Activated naive CD8-positive, alpha-beta T cell treated with anti-CD3 and anti-CD28 coated beads, Interleukin-2, amount 10 ng/mL, durations not matched to agents 7 days and 5 days (primary cell): ENCODE data around the gene SMC3. TPM values are rescaled to one million over a fixed set of nuclear protein-coding genes. Genes with fewer than 3 reads are reported as not detected.
"Not testable (repeated sequence)": the region's sequence is repeated elsewhere in the genome, so short reads cannot be mapped to it uniquely, and the experiment has no call there.

Experiments used
- ATAC-seq: fragments of 150-1000 bp; cut with Tn5 transposase; one replicate; pipeline ENCODE4 v1.10.0; 2021; ENCODE audit warnings: low read depth, moderate library complexity
- POLR2A ChIA-PET: fragments of 350-600 bp; sonication (Branson Sonifier 250); formaldehyde crosslinking; loops from one replicate; lab custom pipeline; 2021; ENCODE audit warnings: antibody characterized with exemption; lab: Charles Lee
- DNase-seq: peaks from one replicate; pipeline ENCODE4 v3.0.0; 2021
- H3K27ac Mint-ChIP-seq: one replicate; pipeline ENCODE4 v1.8.0; 2022; ENCODE audit warnings: mild to moderate bottlenecking, mixed read lengths
- H3K27me3 Mint-ChIP-seq: one replicate; pipeline ENCODE4 v1.8.0; 2022; ENCODE audit warnings: mild to moderate bottlenecking, moderate library complexity, mixed read lengths
- H3K36me3 Mint-ChIP-seq: one replicate; pipeline ENCODE4 v1.8.0; 2021; ENCODE audit warnings: mild to moderate bottlenecking, mixed read lengths
- H3K4me1 Mint-ChIP-seq: one replicate; pipeline ENCODE4 v1.8.0; 2021; ENCODE audit warnings: mixed read lengths
- H3K4me3 Mint-ChIP-seq: one replicate; pipeline ENCODE4 v1.8.0; 2022; ENCODE audit warnings: mild to moderate bottlenecking, moderate library complexity, mixed read lengths
- H3K9me3 Mint-ChIP-seq: one replicate; pipeline ENCODE4 v1.8.0; 2021; ENCODE audit warnings: mixed read lengths
- total RNA-seq, 2 experiments: library from RNA; stranded (reverse); gene quantifications; one replicate each; pipeline ENCODE4 v1.2.3, GENCODE V29; 2021

SMC3 gene
- 10 to 100 TPM; 66.5 to 67.7 TPM for total RNA-seq

DNA sequence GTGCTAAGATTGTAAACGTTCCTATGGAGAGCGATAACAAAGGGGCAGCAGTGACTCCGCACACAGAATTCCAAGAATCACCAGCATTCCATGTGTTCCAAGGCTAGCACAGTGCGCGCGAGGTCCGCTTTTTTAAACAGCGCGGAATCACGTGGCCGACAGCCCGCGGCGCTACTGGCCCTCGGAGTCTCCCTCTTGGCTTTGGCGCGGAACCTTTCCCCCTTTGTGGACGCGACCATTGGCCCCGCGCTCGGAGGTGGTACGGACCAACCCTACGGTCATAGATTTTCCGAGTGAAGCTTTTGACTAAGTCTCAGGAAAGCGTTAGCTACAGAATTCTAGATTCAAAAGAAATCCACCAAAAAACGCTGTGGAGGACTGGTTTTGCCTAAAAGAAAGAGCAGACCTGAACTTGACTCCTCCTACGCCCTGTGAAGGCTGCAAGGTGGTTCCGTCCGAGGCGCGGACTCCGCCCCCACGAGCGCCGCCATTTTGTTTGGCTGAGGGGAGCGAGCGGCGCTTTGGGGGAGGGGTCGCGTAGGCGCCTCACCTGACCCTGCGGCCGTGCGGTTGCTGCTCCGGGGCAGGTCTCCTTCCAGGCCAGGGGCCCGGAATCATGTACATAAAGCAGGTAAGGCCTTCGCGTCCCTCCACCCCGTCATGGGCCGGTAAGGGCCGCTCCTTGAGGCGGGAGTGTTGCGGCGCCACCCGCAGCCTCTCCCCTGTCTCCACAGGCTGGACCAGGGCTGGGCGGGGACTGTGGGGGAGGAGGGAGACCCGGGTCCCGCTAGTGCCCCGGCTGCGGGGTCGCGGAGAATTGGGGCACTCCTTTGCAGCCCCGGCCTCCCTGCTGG is at the start of gene SMC3:
SMC3 (plus strand) TSS at position 495 of the 854 bp plus-strand sequence; CDS start at position 617, 122 bp downstream.
- peak; percentile 93 for DNase-seq
- H3K4me3 Mint-ChIP-seq = peak within 1 kb of the TSS; percentile 96
- H3K27ac Mint-ChIP-seq = peak within 1 kb of the TSS; percentile 98
- POLR2A ChIA-PET = interaction anchor here (0.9 to 2.5 kb wide), 4 partner anchors 63 to 262 kb away, joined by 3 to 9 read pairs (median 7); partner anchors contain the start of gene SMNDC1
- peaks cover 16% of the 10 kb centered on the region for H3K36me3 Mint-ChIP-seq
- peak; percentile 81 for ATAC-seq
- peaks cover 30% of the 10 kb centered on the region for H3K4me1 Mint-ChIP-seq
- H3K9me3 Mint-ChIP-seq = no peaks in the 10 kb centered on the region
- peaks cover 23% of the 10 kb centered on the region for H3K27me3 Mint-ChIP-seq

DNA sequence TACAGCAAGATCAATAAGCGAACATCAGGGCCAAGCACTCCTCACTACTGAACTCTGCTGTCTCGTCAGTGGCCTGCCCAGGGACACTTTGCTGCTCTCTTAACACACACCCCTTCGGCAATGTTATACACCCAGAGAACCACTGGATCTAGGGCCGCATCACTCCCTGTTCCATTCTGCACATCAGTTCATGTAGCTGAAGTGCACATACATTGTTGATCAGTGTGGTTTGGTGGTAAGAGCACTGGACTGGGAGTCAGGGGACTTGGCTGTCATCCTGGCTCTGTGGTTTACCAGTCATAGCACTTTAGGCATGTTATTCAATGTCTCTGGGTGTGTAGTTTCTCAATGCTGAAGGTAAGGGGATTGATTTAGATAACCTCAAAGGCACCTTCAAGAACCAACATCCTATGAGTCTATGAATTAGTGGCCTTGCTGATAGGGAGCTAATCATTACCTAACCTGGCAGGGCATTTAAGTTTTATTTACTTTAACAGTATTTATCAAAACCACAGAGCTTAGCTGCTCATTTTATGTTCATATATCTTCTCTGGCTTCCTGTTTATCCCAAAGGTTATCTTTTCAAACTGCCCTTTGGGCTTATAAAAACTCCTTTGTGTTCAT is 45.0 kb upstream of the SMC3 start:
- H3K4me1 Mint-ChIP-seq = peaks cover 18% of the 10 kb centered on the region
- DNase-seq (no peak), ATAC-seq (peak; percentile 59)
- H3K9me3 Mint-ChIP-seq = no peaks in the 10 kb centered on the region
- H3K27ac Mint-ChIP-seq = no peak overlapping the region
- H3K4me3 Mint-ChIP-seq = no peak overlapping the region
- no peaks in the 10 kb centered on the region for H3K27me3 Mint-ChIP-seq
- H3K36me3 Mint-ChIP-seq = peaks cover 12% of the 10 kb centered on the region
- POLR2A ChIA-PET = interaction anchor here (0.8 to 1.1 kb wide), 2 partner anchors 24 to 183 kb away, joined by 3 to 4 read pairs; no protein-coding TSS in a partner anchor

GRCh38 chr10:110523736-110524135 is 43.8 kb upstream of the SMC3 start:
- no peak for DNase-seq
- no peak overlapping the region for H3K4me3 Mint-ChIP-seq
- no peak for ATAC-seq
- no peaks in the 10 kb centered on the region for H3K9me3 Mint-ChIP-seq
- H3K36me3 Mint-ChIP-seq = peaks cover 12% of the 10 kb centered on the region
- H3K4me1 Mint-ChIP-seq = peaks cover 26% of the 10 kb centered on the region
- POLR2A ChIA-PET = no interaction called here
- H3K27me3 Mint-ChIP-seq = no peaks in the 10 kb centered on the region
- no peak overlapping the region for H3K27ac Mint-ChIP-seq

GRCh38 chr10:110524179-110524858 is 43.2 kb upstream of the SMC3 start:
- Mint-ChIP-seq H3K4me1 (peaks cover 32% of the 10 kb centered on the region), H3K4me3 (no peak overlapping the region), H3K36me3 (peaks cover 12% of the 10 kb centered on the region), H3K9me3 (no peaks in the 10 kb centered on the region), H3K27ac (no peak overlapping the region), H3K27me3 (no peaks in the 10 kb centered on the region)
- DNase-seq (no peak), ATAC-seq (no peak)
- POLR2A ChIA-PET = no interaction called here

- no peaks in the 10 kb centered on the region for H3K27me3 Mint-ChIP-seq
- H3K4me3 Mint-ChIP-seq = no peak overlapping the region
- POLR2A ChIA-PET = no interaction called here
- peaks cover 37% of the 10 kb centered on the region for H3K4me1 Mint-ChIP-seq
- peaks cover 10% of the 10 kb centered on the region for H3K36me3 Mint-ChIP-seq
- no peak for DNase-seq
- no peaks in the 10 kb centered on the region for H3K9me3 Mint-ChIP-seq
- H3K27ac Mint-ChIP-seq = no peak overlapping the region
- no peak for ATAC-seq
Observed at GRCh38 chr10:110524859-110525232, 42.6 kb upstream of the SMC3 start.

DNA sequence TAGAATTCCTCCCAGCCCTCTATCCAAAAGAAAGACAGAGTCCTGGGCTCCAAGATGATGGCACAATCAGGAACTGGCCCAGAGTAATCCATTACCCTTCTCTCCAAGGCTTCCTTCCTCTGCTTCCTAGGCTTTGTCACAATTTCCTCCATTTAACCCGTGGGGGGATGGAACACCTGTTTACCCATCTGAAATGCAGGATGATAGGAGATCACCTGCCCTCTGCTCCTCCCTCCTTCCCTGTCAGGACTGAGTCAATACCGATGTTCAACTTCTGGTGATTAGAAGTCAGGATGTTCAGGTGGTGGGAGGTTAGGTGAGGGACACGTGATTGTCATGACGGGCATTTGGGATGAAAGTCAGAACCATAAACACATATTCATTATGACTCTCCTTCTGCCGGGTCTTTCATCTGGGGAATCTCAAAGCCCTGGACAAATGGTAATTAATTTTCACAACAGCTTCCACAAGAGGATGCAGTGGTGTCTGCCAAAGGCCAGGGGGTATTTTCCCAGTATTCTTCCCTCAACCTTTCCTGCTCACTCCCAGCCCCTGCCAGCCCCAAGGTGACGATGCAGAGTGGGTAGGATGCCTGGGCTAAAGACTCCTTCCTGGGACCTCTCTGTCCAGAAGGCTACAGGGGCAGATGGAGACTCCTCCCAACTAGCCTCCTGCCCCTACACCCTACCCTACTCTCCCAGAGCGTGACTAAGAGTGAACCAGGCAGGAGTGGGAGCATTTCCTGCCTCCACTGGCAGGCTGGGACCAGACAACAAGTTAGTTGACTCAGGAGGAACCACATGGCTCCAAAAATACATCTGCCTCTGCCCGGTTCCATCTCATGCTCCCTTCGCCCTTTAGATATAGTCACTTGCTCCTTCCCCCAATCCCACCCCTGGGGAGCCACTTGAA is 41.9 kb upstream of the SMC3 start:
- H3K27ac Mint-ChIP-seq = no peak overlapping the region
- H3K4me3 Mint-ChIP-seq = no peak overlapping the region
- no peak for ATAC-seq
- H3K9me3 Mint-ChIP-seq = no peaks in the 10 kb centered on the region
- DNase-seq = no peak
- peaks cover 7% of the 10 kb centered on the region for H3K36me3 Mint-ChIP-seq
- H3K27me3 Mint-ChIP-seq = no peaks in the 10 kb centered on the region
- peaks cover 36% of the 10 kb centered on the region for H3K4me1 Mint-ChIP-seq
- POLR2A ChIA-PET = no interaction called here

DNA sequence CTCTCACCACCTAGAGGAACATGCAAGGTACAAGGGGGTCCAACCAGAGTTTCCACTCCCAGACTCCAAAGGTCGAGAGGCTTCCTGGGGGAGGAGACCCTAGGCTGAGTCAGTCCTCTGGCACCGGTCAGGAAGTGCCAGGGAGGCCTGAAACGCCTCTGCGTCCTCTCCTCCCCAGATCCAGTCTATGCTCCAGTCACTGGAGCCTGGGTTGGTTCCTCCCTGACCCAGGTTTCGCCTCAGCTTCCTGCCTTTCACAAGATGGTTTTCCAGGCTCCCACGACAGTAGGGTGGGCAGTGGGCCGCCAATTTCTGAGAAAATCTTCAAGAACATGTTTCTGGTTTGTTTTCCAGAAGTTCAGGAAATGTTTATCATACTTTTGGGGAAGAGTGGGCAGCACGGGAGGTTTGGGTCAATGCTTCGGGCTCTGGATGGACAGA is 39.7 kb upstream of the SMC3 start:
- H3K4me1 Mint-ChIP-seq = peaks cover 34% of the 10 kb centered on the region
- no peaks in the 10 kb centered on the region for H3K9me3 Mint-ChIP-seq
- no peak overlapping the region for H3K4me3 Mint-ChIP-seq
- H3K27ac Mint-ChIP-seq = peak overlapping the region; percentile 20
- peaks cover 3% of the 10 kb centered on the region for H3K27me3 Mint-ChIP-seq
- POLR2A ChIA-PET = no interaction called here
- DNase-seq (no peak), ATAC-seq (no peak)
- H3K36me3 Mint-ChIP-seq = peaks cover 6% of the 10 kb centered on the region

DNA sequence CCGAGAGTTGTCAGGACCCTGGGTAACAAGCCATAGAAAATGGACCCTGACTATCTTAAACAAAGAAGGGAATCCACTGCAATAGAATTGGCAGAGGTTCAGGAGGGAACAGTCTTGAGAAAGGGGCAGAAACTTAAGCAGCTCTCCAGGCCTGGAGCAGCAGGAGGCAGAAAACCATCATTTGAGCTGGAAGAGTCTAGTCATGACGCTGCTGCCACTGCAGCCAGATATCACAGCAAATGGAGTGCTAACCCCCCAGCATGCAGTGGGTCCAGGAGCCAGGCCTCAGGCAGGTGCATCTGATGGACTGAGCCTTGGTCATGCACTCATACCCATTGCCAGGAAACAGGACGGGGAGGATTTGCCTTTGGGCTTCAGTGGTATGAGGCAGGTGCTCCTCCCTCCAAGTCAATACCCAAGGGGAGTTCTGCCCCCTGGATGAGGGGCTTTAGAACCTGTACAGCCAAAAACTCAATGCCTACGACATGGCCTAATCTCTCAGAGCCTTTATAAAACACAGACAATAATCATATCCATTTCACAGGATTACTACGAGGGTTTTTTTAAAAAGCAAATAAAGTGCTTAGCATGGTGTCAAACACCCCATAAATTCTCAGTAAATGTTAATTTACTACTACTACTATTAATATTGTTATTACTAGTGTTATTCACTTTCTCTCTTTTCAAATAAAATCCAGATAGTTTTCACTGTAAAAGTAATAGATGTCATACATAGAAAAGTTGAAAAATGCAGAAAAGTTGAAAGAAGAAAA is 39.1 kb upstream of the SMC3 start:
- Mint-ChIP-seq H3K9me3 (no peaks in the 10 kb centered on the region), H3K4me3 (no peak overlapping the region), H3K36me3 (peaks cover 5% of the 10 kb centered on the region), H3K27me3 (peaks cover 3% of the 10 kb centered on the region), H3K27ac (peak overlapping the region; percentile 72), H3K4me1 (peaks cover 34% of the 10 kb centered on the region)
- DNase-seq = no peak
- POLR2A ChIA-PET = no interaction called here
- ATAC-seq = no peak

DNA sequence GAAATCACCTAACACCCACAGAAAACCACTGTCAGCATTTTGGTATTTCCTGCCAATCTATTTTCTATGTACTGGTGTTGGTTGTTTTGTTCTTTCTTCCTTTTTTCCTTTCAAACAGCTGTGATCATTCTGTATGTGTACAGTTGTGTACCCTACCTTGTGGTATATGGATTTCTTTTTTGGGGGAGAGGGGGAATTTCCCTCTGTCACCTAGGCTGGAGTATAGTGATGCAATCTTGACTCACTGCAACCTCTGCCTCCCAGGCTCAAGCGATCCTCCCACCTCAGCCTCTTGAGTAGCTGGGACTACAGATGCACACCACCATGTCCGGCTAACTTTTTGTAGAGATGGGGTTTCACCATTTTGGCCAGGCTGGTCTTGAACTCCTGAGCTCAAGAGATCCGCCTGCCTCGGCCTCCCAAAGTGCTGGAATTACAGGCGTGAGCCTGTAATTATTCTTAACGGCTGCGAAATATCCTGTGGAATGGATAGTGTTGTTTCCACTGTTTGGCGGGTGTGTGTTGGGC is 38.4 kb upstream of the SMC3 start:
- H3K4me1 Mint-ChIP-seq = peaks cover 32% of the 10 kb centered on the region
- H3K27ac Mint-ChIP-seq = peak overlapping the region; percentile 72
- DNase-seq, H3K27me3 Mint-ChIP-seq, H3K9me3 Mint-ChIP-seq, H3K36me3 Mint-ChIP-seq, POLR2A ChIA-PET: not testable (repeated sequence)
- peak; percentile 49 for ATAC-seq
- peak overlapping the region; percentile 44 for H3K4me3 Mint-ChIP-seq

GRCh38 chr10:110529596-110530011 is 37.9 kb upstream of the SMC3 start:
- POLR2A ChIA-PET = no interaction called here
- Mint-ChIP-seq H3K4me1 (peaks cover 33% of the 10 kb centered on the region), H3K36me3 (no peaks in the 10 kb centered on the region), H3K9me3 (no peaks in the 10 kb centered on the region), H3K27me3 (peaks cover 4% of the 10 kb centered on the region), H3K27ac (peak overlapping the region; percentile 51), H3K4me3 (peak overlapping the region; percentile 55)
- DNase-seq (no peak), ATAC-seq (no peak)

- Mint-ChIP-seq H3K4me1 (peaks cover 35% of the 10 kb centered on the region), H3K27me3 (peaks cover 5% of the 10 kb centered on the region), H3K9me3 (no peaks in the 10 kb centered on the region), H3K27ac (no peak overlapping the region), H3K36me3 (no peaks in the 10 kb centered on the region), H3K4me3 (peak overlapping the region; percentile 28)
- DNase-seq (no peak), ATAC-seq (peak; percentile 28)
- POLR2A ChIA-PET = interaction anchor here (1.6 kb wide), 1 partner anchor 29 kb away, joined by 4 read pairs; no protein-coding TSS in a partner anchor
Observed at GRCh38 chr10:110530131-110530831, 37.2 kb upstream of the SMC3 start.
